ENCODE measurements around the gene GPR146. TPM values are rescaled to one million over a fixed set of nuclear protein-coding genes. Genes with fewer than 3 reads are reported as not detected.

The GPR146 gene
- total RNA-seq, 2 experiments from 2014 or later = 0.40 to 2.1 TPM

GRCh38 chr7:1106063-1106792, 61.9 kb downstream of the GPR146 start:
- no peaks in the 10 kb centered on the region for H3K27me3 Mint-ChIP-seq
- H3K4me1 Mint-ChIP-seq = peaks cover 28% of the 10 kb centered on the region
- H3K27ac Mint-ChIP-seq = no peak overlapping the region
- H3K4me3 Mint-ChIP-seq = no peak overlapping the region
- H3K36me3 Mint-ChIP-seq = no peaks in the 10 kb centered on the region
- CTCF ChIA-PET = interaction anchor here (4.5 kb wide), 1 partner anchor 113 kb away, joined by 29 read pairs; no protein-coding TSS in a partner anchor
- no peak for ATAC-seq
- DNase-seq = no peak
- H3K9me3 Mint-ChIP-seq (ENCODE audit: low read depth) = no peaks in the 10 kb centered on the region

GRCh38 chr7:1106793-1107421, 62.6 kb downstream of the GPR146 start:
- ATAC-seq = no peak
- Mint-ChIP-seq H3K4me1 (peaks cover 28% of the 10 kb centered on the region), H3K9me3 (ENCODE audit: low read depth) (no peaks in the 10 kb centered on the region), H3K27ac (no peak overlapping the region), H3K36me3 (no peaks in the 10 kb centered on the region), H3K4me3 (no peak overlapping the region), H3K27me3 (no peaks in the 10 kb centered on the region)
- CTCF ChIA-PET = no interaction called here
- DNase-seq = no peak

GRCh38 chr7:1108264-1108920, 64.0 kb downstream of the GPR146 start:
- CTCF ChIA-PET = interaction anchor here (0.7 kb wide), 1 partner anchor 17 kb away, joined by 3 read pairs; no protein-coding TSS in a partner anchor
- peaks cover 18% of the 10 kb centered on the region for H3K4me1 Mint-ChIP-seq
- DNase-seq (no peak), ATAC-seq (no peak)
- H3K36me3 Mint-ChIP-seq = no peaks in the 10 kb centered on the region
- H3K9me3 Mint-ChIP-seq (ENCODE audit: low read depth) = no peaks in the 10 kb centered on the region
- no peaks in the 10 kb centered on the region for H3K27me3 Mint-ChIP-seq
- no peak overlapping the region for H3K27ac Mint-ChIP-seq
- no peak overlapping the region for H3K4me3 Mint-ChIP-seq

Small RNA genes lying within 50 kb of the gene (microRNA-seq; reads per million reads assigned to microRNA genes)
- gene MIR339 = 1,441 reads per million, percentile 86 among the genes with 10 or more reads in this experiment

Other genes starting within 250 kb of the GPR146 start
- gene SUN1, start 212.1 kb upstream of the GPR146 start, total RNA-seq = 10 to 100 TPM; 41.4 to 46.3 TPM
- 10 to 100 TPM; 38.0 to 39.2 TPM for gene GET4, start 168.0 kb upstream of the GPR146 start, total RNA-seq
- 10 to 100 TPM; 12.4 to 30.8 TPM for gene ADAP1, start 89.9 kb upstream of the GPR146 start, total RNA-seq
- gene COX19, start 69.0 kb upstream of the GPR146 start, total RNA-seq = 10 to 100 TPM; 18.7 to 18.9 TPM
- gene CYP2W1, start 61.4 kb upstream of the GPR146 start, total RNA-seq = not detected
- not detected for gene GPER1, start 43.6 kb downstream of the GPR146 start, total RNA-seq
- gene ZFAND2A, start 115.7 kb downstream of the GPR146 start, total RNA-seq = 10 to 100 TPM; 23.8 to 23.9 TPM
- not detected for gene UNCX, start 188.3 kb downstream of the GPR146 start, total RNA-seq